ENCODE measurements around the gene PPT2.

The PPT2 gene, protein sequence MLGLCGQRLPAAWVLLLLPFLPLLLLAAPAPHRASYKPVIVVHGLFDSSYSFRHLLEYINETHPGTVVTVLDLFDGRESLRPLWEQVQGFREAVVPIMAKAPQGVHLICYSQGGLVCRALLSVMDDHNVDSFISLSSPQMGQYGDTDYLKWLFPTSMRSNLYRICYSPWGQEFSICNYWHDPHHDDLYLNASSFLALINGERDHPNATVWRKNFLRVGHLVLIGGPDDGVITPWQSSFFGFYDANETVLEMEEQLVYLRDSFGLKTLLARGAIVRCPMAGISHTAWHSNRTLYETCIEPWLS

DNA sequence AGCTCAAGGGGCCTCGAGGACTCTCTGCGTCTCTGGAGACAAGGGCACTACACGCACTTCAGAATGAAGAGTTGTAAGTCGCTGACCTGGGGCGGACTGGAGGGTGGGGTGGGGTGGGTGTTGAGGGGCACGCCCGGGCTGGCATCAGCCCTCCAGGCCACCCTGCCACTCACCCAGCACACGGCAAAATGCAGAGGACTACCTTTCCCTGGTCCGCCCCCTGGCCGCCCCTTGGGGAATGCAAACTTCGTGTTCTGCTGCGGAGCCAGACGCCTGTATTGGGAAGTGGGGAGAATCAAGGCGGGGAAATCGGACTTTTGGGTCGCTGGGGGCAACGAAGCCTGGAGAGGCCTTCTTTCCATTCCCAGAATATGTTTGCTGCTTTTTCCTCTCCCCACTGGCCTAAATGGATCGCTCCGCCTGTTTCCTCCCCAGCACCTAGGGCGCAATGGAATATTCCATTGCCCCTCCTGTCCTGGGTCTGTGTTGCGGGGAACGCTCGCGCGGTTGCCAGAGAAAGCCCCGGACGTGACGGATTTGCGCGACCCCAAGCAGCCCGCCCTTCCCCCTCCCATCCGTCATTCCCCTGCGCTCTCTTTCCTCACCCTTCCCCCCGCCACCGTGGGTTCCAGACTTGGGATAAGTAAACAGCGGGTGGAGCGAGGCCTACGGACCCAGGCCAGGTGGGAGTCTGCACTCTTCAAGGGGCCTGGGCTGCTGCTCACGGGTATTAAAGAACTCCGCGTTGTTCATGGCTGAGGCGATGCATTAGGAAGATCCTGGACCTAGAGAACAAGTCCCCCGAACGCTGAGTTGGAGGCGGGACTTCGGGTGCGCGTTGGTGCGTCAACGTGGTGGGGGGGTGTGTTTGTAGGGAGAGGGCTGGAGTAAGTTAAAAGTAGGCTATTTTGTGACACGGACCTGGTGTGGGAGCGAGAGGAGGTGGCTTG is at the start of gene PPT2:
Gene PPT2, plus strand, starts transcription at position 578 of the 950 bp plus-strand sequence. CDS start 454 bp downstream, outside the sequence.
- Histone ChIP-seq H3K36me3 (ENCODE audit: control insufficient read depth in 2 of 2, insufficient read depth in 2 of 2, low read length in 2 of 2) (peaks cover 20 to 30% of the 10 kb centered on the region in 2 donors), H3K4me3 (ENCODE audit: low read length in 2 of 2) (peak within 1 kb of the TSS; percentile 74 to 96), H3K9me3 (ENCODE audit: control insufficient read depth in 2 of 2, low read length in 2 of 2) (no peaks in the 10 kb centered on the region), H3K9ac (ENCODE audit: low read length in 2 of 2) (peak within 1 kb of the TSS; percentile 69 to 89), H3K4me1 (ENCODE audit: control insufficient read depth, insufficient read depth, low read length) (peaks cover 53% of the 10 kb centered on the region), H3K27me3 (ENCODE audit: control insufficient read depth in 1 of 2, insufficient read depth in 2 of 2, low read length in 2 of 2) (no peaks in the 10 kb centered on the region), H3K27ac (ENCODE audit: low read length) (peak within 1 kb of the TSS; percentile 92)

DNA sequence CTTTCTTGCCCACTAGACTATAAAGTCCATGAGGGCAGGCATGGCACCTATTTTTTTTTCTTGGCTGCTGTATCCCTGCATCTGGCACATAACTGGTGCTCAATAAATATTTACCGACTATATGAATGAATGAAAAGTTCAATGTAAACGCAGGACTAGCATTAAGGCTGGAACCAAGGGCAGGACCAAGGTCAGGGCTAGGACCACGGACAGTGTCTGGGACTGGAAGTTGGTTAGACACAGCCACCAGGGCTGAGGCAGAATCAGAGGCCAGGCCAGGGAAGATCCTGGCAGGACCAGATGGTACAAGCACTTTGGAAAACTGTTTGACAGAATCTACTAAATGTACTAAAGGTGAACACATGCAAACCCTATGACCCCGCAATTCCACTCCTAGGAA is 48.5 kb upstream of the PPT2 start:
- peaks cover 42% of the 10 kb centered on the region for H3K4me1 ChIP-seq (ENCODE audit: control insufficient read depth, insufficient read depth, low read length)
- peaks cover 0 to 2% of the 10 kb centered on the region in 2 donors for H3K27me3 ChIP-seq (ENCODE audit: control insufficient read depth in 1 of 2, insufficient read depth in 2 of 2, low read length in 2 of 2)
- H3K36me3 ChIP-seq (ENCODE audit: control insufficient read depth in 2 of 2, insufficient read depth in 2 of 2, low read length in 2 of 2), result no peaks in the 10 kb centered on the region
- no peaks in the 10 kb centered on the region for H3K9me3 ChIP-seq (ENCODE audit: control insufficient read depth in 2 of 2, low read length in 2 of 2)
- no peak overlapping the region for H3K4me3 ChIP-seq (ENCODE audit: low read length in 2 of 2)
- no peak overlapping the region for H3K27ac ChIP-seq (ENCODE audit: low read length)
- no peak overlapping the region for H3K9ac ChIP-seq (ENCODE audit: low read length in 2 of 2)

DNA sequence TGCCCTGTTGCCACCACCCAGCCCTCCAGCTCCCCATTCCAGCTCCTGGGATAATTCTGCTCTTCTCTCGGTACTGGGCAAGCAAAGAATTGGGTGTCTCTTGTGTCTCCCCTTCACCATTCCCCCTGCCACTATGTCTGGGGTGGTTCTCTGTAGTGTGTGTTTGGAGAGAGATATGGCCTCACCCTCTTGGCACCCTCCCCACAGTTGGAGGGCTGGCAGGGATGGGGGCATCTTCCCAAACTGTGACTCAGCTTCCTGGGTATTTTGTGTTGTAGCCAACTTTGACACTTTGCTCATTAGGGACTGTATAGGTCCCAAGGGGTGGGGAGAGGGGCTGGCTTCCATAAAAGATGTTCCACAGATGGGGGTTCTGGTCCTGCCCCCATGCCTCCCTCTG is 46.5 kb upstream of the PPT2 start:
- Histone ChIP-seq H3K4me3 (ENCODE audit: low read length in 2 of 2) (peak overlapping the region; percentile 58 to 74), H3K27me3 (ENCODE audit: control insufficient read depth in 1 of 2, insufficient read depth in 2 of 2, low read length in 2 of 2) (peaks cover 0 to 2% of the 10 kb centered on the region in 2 donors), H3K27ac (ENCODE audit: low read length) (peak overlapping the region; percentile 77), H3K9me3 (ENCODE audit: control insufficient read depth in 2 of 2, low read length in 2 of 2) (no peaks in the 10 kb centered on the region), H3K9ac (ENCODE audit: low read length in 2 of 2) (peak overlapping the region; percentile 49 to 55), H3K36me3 (ENCODE audit: control insufficient read depth in 2 of 2, insufficient read depth in 2 of 2, low read length in 2 of 2) (no peaks in the 10 kb centered on the region), H3K4me1 (ENCODE audit: control insufficient read depth, insufficient read depth, low read length) (peaks cover 54% of the 10 kb centered on the region)

DNA sequence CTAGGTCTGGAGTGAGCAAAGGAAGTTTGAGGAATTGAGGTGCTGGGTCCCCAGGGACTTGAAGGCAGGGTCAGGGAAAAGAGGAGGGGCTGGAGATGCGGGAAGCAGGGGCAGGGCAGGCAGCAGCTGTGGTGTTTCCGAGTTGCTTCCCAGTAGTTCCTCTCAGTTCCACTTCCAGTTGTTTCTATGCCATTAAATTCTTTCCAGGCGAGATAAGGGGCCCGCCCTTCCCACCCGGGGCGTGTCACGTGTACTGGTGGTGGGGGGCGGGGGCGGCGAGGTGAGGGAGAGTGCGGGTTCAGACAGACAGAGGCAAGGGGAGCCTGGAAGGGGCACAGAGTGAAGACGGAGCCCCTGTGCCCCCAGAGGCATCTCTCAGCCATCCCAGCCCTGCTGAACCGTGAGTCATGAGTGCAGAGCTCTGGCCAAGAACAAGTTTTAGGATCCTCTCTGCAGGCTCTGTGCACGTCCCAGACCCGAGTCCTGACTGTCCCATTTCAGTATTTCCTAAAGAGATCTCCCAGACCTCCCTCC is 45.8 kb upstream of the PPT2 start:
- H3K9me3 ChIP-seq (ENCODE audit: control insufficient read depth in 2 of 2, low read length in 2 of 2), result no peaks in the 10 kb centered on the region
- H3K27me3 ChIP-seq (ENCODE audit: control insufficient read depth in 1 of 2, insufficient read depth in 2 of 2, low read length in 2 of 2), result peaks cover 0 to 2% of the 10 kb centered on the region in 2 donors
- H3K27ac ChIP-seq (ENCODE audit: low read length), result peak overlapping the region; percentile 77
- peak overlapping the region; percentile 58 to 74 for H3K4me3 ChIP-seq (ENCODE audit: low read length in 2 of 2)
- peak overlapping the region; percentile 49 to 72 for H3K9ac ChIP-seq (ENCODE audit: low read length in 2 of 2)
- H3K36me3 ChIP-seq (ENCODE audit: control insufficient read depth in 2 of 2, insufficient read depth in 2 of 2, low read length in 2 of 2), result no peaks in the 10 kb centered on the region
- peaks cover 55% of the 10 kb centered on the region for H3K4me1 ChIP-seq (ENCODE audit: control insufficient read depth, insufficient read depth, low read length)

DNA sequence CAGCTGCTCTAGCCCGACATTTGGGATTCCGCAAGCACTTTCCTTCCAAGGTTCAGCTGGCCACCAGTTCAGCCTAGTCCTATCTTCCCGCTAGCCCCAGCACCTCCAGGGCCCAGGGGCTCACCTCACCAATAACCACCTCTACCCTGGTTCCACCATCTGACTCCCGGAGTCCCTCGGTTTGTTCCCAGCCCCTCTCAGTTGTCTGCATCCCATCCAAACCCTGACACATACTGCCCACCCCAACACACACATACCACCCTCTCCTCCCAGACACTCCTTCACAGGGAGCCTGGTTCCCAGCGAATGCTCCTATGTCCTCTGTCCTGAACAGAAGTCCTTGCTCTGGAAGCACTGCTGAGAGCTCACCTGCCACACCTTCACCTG is 45.2 kb upstream of the PPT2 start:
- H3K9ac ChIP-seq (ENCODE audit: low read length in 2 of 2), result peak overlapping the region; percentile 49 to 72
- no peaks in the 10 kb centered on the region for H3K36me3 ChIP-seq (ENCODE audit: control insufficient read depth in 2 of 2, insufficient read depth in 2 of 2, low read length in 2 of 2)
- H3K4me3 ChIP-seq (ENCODE audit: low read length in 2 of 2), result peak overlapping the region; percentile 49 to 74
- peak overlapping the region; percentile 77 for H3K27ac ChIP-seq (ENCODE audit: low read length)
- peaks cover 61% of the 10 kb centered on the region for H3K4me1 ChIP-seq (ENCODE audit: control insufficient read depth, insufficient read depth, low read length)
- H3K27me3 ChIP-seq (ENCODE audit: control insufficient read depth in 1 of 2, insufficient read depth in 2 of 2, low read length in 2 of 2), result peaks cover 0 to 2% of the 10 kb centered on the region in 2 donors
- no peaks in the 10 kb centered on the region for H3K9me3 ChIP-seq (ENCODE audit: control insufficient read depth in 2 of 2, low read length in 2 of 2)

DNA sequence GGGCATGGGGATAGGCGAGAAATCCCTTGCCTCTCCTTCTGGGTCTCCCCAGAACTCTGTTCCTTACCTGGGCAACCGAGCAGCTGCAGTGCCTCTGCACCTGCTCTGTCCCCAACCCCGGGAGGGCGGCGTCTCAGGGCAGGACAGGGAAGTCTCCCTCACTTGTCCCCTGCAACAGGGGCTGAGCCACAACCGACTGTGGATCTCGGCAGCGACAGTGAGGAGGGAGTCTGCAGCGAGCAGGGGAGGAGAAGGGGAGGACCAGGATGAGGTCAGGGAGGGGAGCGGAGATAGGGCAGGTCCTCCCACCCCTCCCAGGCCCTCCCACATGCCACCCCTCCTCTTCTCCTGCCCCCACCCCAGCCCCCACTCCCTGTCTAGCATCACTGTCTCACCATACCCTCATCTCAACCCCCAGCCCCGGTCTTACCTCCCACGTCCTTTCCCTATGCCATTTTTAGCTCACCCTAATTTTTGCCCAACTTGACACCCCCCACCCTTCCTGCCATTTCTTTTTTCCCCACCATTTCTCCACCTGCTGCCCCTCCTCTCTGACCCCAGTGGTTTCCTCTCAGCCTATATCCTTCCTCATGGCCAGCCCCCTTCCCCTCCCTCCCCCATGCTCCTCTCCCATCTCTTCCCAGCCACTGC is 44.7 kb upstream of the PPT2 start, which contains the start of gene TNXB:
Gene TNXB, minus strand, starts transcription at position 225 of the 651 bp plus-strand sequence. CDS start 11,140 bp downstream, outside the sequence.
- Histone ChIP-seq H3K27ac (ENCODE audit: low read length) (peak within 1 kb of the TSS; percentile 77), H3K36me3 (ENCODE audit: control insufficient read depth in 2 of 2, insufficient read depth in 2 of 2, low read length in 2 of 2) (no peaks in the 10 kb centered on the region), H3K4me1 (ENCODE audit: control insufficient read depth, insufficient read depth, low read length) (peaks cover 65% of the 10 kb centered on the region), H3K4me3 (ENCODE audit: low read length in 2 of 2) (peak within 1 kb of the TSS; percentile 49 to 74), H3K27me3 (ENCODE audit: control insufficient read depth in 1 of 2, insufficient read depth in 2 of 2, low read length in 2 of 2) (peaks cover 0 to 2% of the 10 kb centered on the region in 2 donors), H3K9me3 (ENCODE audit: control insufficient read depth in 2 of 2, low read length in 2 of 2) (no peaks in the 10 kb centered on the region), H3K9ac (ENCODE audit: low read length in 2 of 2) (peak within 1 kb of the TSS; percentile 49 to 72)

DNA sequence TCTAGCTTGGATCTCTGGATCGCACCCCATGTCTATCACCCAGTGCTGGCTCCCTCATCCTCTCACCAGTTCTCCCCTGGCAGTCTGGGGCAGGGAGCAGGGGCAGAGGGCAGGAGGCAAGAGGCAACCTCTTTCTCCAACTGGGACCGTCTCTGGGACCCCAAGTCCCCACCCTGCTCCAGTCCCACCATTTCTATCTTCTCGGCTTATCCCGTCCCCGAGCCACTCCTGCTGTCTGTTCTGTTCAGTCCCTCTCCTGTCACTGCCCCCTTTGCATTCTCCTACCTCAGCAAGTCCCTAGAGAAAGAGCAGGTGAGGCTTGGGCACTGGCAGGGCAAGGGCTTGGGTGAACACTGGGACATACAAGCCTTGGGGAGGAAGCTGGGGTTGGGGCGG is 44.2 kb upstream of the PPT2 start:
- H3K27me3 ChIP-seq (ENCODE audit: control insufficient read depth in 1 of 2, insufficient read depth in 2 of 2, low read length in 2 of 2), result peaks cover 0 to 2% of the 10 kb centered on the region in 2 donors
- peak overlapping the region in 1 of 2 donors; percentile 47 for H3K9ac ChIP-seq (ENCODE audit: low read length in 2 of 2)
- H3K27ac ChIP-seq (ENCODE audit: low read length), result peak overlapping the region; percentile 77
- H3K9me3 ChIP-seq (ENCODE audit: control insufficient read depth in 2 of 2, low read length in 2 of 2), result no peaks in the 10 kb centered on the region
- H3K4me3 ChIP-seq (ENCODE audit: low read length in 2 of 2), result peak overlapping the region in 1 of 2 donors; percentile 63
- peaks cover 66% of the 10 kb centered on the region for H3K4me1 ChIP-seq (ENCODE audit: control insufficient read depth, insufficient read depth, low read length)
- no peaks in the 10 kb centered on the region for H3K36me3 ChIP-seq (ENCODE audit: control insufficient read depth in 2 of 2, insufficient read depth in 2 of 2, low read length in 2 of 2)

DNA sequence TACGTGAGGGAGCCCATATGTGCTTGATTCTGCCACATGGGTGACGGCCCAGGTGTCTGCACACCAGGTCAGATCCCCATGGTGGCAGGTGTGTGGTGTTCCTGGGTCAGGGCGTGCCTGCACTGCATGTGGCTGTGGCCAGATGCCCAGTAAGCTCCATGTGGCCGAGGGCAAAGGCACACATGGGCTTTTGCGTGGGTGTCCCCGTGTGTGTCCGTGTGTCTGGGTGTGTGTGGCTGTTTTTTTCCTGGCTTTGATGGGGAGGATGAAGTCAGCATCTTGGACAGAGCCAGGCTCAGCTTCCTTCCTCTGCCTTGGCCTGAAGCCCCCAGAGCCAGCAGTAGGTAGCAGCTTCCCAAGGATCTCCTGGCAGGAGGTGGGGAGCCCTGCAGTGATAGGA is 43.3 kb upstream of the PPT2 start:
- Histone ChIP-seq H3K9ac (ENCODE audit: low read length in 2 of 2) (peak overlapping the region; percentile 30 to 62), H3K4me3 (ENCODE audit: low read length in 2 of 2) (peak overlapping the region; percentile 37 to 55), H3K27me3 (ENCODE audit: control insufficient read depth in 1 of 2, insufficient read depth in 2 of 2, low read length in 2 of 2) (no peaks in the 10 kb centered on the region), H3K4me1 (ENCODE audit: control insufficient read depth, insufficient read depth, low read length) (peaks cover 63% of the 10 kb centered on the region), H3K36me3 (ENCODE audit: control insufficient read depth in 2 of 2, insufficient read depth in 2 of 2, low read length in 2 of 2) (peaks cover 3% of the 10 kb centered on the region in 2 donors), H3K9me3 (ENCODE audit: control insufficient read depth in 2 of 2, low read length in 2 of 2) (no peaks in the 10 kb centered on the region), H3K27ac (ENCODE audit: low read length) (peak overlapping the region; percentile 77)

DNA sequence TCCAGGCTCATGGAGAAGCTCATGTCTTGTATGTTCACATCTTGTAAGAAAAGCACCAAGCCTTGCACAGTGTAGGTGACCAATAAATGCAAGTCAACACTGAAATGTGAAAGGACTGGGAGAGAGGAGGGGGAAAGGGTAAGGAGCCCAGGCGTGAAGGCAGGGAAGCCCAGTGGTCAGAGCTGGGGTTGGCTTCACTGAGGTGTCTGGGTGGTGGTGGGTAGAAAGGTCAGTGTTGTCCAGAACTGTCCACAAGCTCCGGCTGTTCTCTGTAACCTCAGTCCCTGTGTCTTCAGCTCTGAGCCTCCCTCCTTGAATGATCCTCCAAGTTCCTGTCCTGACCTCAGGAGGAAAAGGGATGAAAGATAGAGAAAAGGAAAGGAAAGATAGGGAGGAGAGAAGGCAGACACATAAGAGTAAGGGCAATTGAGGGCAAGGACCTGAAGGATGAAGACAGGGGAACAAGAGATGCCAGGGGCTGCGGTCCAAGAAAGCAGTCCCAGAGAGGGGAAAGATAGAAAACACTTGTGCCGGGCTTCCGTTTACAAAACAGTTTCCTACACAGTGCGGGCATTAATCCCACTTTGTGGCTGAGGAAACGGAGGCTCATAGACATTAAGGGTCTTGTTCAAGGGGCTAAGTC is 42.4 kb upstream of the PPT2 start:
- Histone ChIP-seq H3K4me3 (ENCODE audit: low read length in 2 of 2) (peak overlapping the region in 1 of 2 donors; percentile 55), H3K27ac (ENCODE audit: low read length) (peak overlapping the region; percentile 77), H3K27me3 (ENCODE audit: control insufficient read depth in 1 of 2, insufficient read depth in 2 of 2, low read length in 2 of 2) (no peaks in the 10 kb centered on the region), H3K9ac (ENCODE audit: low read length in 2 of 2) (peak overlapping the region; percentile 14 to 23), H3K36me3 (ENCODE audit: control insufficient read depth in 2 of 2, insufficient read depth in 2 of 2, low read length in 2 of 2) (peaks cover 12% of the 10 kb centered on the region in 2 donors), H3K4me1 (ENCODE audit: control insufficient read depth, insufficient read depth, low read length) (peaks cover 61% of the 10 kb centered on the region), H3K9me3 (ENCODE audit: control insufficient read depth in 2 of 2, low read length in 2 of 2) (no peaks in the 10 kb centered on the region)
